Measurements from ENCODE around the gene SNX13. TPM values are rescaled to one million over a fixed set of nuclear protein-coding genes. Genes with fewer than 3 reads are reported as not detected.
A peak's percentile ranks its signal among the peaks of the same experiment; 100 is the strongest.
"Not testable (repeated sequence)": the region's sequence is repeated elsewhere in the genome, so short reads cannot be mapped to it uniquely, and the experiment has no call there.

Gene SNX13
- total RNA-seq, 1 donor from 2014 or later, result 78.0 TPM

DNA sequence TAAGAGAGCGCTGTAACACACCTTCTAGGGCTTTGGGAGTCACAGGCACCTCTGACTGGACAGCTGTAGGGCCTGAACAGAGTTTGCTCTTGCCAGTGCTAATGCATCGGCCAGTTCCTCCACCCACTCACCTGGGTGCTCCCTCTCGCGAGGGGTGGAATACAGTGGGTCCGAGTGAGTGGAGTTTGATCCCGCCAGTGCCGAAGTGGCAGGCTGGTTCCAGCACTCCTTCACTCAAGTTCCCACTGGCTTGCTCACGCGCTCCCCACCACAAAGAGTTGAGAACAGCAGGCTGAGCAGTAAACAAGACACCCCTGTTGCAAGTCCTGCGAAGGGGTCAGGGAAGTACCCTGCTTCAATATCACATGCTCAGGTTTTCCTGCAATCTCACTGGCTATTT lies 91.8 kb downstream of the SNX13 start:
- no peak for DNase-seq (ENCODE audit: low spot score)

DNA sequence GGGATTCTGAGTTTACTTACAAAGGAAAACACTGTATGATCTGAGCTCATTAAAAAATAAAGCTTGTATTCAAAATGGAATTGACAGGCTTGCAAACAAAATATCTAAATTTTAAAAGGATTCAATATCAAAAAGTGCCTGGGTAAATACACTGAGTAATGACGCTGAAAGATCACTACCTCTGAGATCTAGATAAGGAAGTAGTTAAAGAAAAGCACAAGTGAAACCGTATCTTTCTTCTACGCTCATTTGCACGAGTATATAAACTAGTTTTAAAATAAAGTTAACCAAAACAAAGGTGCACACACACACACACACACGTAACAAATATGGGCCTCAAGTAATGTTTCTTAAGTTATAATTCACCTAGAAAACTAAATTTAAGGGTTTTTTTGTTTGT lies 93.4 kb downstream of the SNX13 start:
- DNase-seq (ENCODE audit: low spot score), result no peak

GRCh38 chr7:17845197-17845547 lies 95.1 kb downstream of the SNX13 start:
- no peak for DNase-seq (ENCODE audit: low spot score)

- no peak for DNase-seq (ENCODE audit: low spot score)
These were observed 95.6 kb downstream of the SNX13 start for GRCh38 chr7:17844514-17845196.

DNA sequence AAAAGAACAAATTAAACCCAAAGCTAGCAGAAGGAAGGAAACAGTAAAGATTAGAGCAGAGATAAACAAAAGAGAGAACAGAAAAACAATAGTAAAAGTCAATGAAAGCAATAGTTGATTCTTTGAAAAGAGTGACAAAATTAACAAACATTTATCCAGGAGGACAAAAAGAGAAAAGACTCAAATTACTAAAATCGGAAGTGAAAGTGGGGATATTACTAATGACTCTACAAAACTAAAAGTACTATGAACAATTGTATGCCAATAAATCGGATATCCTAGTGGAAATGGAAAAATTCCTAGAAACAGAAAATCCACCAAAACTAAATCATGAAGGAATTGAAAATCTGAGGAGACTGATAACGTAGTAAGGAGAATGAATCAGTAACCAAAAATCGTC lies 96.3 kb downstream of the SNX13 start:
- no peak for DNase-seq (ENCODE audit: low spot score)

DNA sequence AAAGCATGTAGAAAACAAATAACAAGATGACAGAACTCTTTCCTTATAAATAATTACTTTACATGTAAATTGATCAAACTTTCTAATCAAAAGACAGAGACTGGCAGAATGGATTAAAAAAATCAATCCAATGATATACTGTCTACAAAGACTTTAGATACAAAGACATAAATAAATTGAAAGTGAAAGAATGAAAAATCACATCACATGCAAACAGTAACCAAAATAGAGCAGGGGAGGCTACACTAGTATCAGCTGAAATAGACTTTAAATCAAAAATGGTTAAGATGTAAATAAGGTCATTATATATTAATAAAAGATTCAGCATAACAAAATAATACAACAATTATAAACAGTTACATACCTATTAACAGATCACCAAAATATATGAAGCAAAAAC lies 97.3 kb downstream of the SNX13 start:
- DNase-seq (ENCODE audit: low spot score), result no peak

DNA sequence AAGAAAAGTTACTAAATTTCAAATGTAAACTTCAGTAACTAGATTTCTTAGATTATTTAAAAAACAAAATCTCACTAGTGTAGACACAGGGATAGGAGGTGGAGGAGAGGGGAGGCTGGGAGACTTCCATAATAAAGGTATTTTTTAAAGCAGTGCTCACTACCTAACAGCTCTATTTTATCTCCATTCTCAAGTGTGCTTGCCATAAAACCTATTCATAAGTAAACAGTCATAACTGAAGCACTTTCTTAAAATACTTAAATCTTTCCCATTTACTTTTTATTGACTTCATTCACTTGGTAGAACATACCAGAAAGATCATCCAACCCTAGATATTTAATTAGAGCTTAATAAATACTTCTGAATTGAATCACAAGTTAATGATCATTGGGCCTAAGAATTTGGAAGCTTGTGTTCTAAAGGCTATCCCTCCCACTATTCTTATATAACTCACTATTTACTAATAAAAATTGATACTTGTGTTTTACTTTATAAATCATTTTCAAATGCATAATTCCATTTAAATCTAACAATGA lies 107.4 kb downstream of the SNX13 start:
- no peak for DNase-seq (ENCODE audit: low spot score)

GRCh38 chr7:17832242-17832641 lies 108.1 kb downstream of the SNX13 start:
- no peak for DNase-seq (ENCODE audit: low spot score)

GRCh38 chr7:17830206-17830605 lies 110.1 kb downstream of the SNX13 start:
- peak; percentile 11 for DNase-seq (ENCODE audit: low spot score)

GRCh38 chr7:17829001-17829400 lies 111.3 kb downstream of the SNX13 start:
- no peak for DNase-seq (ENCODE audit: low spot score)

- no peak for DNase-seq (ENCODE audit: low spot score)
These were observed 117.6 kb downstream of the SNX13 start for GRCh38 chr7:17822547-17823173.

GRCh38 chr7:17816903-17817302 lies 123.4 kb downstream of the SNX13 start:
- no peak for DNase-seq (ENCODE audit: low spot score)

GRCh38 chr7:17815318-17815717 lies 125.0 kb downstream of the SNX13 start:
- no peak for DNase-seq (ENCODE audit: low spot score)

- no peak for DNase-seq (ENCODE audit: low spot score)
These were observed 126.2 kb downstream of the SNX13 start for GRCh38 chr7:17814058-17814457.

DNA sequence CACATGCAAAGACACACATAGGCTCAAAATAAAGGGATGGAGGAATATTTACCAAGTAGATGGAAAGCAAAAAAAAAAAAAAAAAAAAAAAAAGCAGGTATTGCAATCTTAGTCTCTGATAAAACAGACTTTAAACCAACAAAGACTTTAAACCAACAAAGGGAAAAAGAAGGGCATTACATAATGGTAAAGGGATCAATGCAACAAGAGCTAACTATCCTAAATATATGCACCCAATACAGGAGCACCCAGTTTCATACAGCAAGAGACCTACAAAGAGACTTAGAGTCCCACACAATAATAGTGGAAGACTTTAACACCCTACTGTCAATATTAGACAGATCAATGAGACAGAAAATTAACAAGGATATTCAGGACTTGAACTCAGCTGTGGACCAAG lies 131.1 kb downstream of the SNX13 start:
- DNase-seq (ENCODE audit: low spot score), result not testable (repeated sequence)

GRCh38 chr7:17807242-17807641 lies 133.1 kb downstream of the SNX13 start:
- DNase-seq (ENCODE audit: low spot score), result no peak

DNA sequence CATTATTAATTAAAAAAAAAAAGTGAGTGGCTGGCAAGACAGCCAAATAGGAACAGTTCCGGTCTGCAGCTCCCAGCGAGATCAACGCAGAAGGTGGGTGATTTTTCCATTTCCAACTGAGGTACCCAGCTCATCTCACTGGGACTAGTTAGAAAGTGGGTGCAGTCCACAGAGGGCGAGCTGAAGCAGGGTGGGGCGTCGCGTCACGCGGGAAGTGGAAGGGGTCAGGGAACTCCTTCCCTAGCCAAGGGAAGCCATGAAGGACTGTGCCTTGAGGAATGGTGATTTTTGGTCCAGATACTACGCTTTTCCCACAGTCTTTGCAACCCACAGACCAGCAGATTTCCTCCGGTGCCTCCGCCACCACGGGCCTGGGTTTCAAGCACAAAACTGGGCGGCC lies 133.7 kb downstream of the SNX13 start:
- DNase-seq (ENCODE audit: low spot score), result no peak

GRCh38 chr7:17802056-17802455 lies 138.2 kb downstream of the SNX13 start:
- no peak for DNase-seq (ENCODE audit: low spot score)

DNA sequence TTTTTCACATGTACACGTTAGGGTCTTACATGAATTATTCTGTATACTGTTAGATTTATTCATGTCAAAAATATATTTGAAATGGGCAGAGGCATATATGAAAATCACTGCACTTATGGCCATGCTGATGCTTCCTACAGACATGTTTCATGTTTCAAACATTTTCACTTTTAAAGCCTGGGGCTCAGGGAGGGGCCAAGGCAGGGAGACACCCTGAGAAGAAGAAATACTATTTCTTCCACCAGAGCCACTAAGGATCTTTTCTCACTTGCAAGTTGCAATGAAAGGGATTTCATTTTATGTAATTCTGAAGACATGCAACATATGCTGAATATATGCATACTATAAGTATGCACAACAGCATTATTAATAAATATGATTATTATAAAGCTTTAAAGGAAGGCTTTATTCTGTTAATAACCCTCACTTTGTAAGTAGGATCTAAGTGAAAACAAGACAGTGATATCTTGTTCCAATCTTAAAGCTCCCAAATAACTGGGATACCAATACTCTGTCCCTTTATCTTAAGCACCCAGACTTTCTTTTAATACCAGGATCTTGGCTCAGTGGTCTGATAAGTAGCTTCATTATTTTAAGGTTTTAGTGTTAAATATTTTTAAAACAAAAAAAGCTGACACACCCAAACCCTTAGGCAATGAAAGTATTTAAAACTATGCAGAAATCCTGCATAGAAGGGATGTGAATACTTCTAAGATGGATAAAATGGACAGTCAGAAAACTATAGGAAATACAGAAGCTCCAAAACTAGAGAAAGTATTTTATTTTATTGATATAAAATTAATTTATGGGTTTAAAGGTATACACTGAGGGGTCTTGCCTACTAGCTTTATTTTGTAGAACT lies 148.0 kb downstream of the SNX13 start:
- DNase-seq (ENCODE audit: low spot score), result peak; percentile 67

DNA sequence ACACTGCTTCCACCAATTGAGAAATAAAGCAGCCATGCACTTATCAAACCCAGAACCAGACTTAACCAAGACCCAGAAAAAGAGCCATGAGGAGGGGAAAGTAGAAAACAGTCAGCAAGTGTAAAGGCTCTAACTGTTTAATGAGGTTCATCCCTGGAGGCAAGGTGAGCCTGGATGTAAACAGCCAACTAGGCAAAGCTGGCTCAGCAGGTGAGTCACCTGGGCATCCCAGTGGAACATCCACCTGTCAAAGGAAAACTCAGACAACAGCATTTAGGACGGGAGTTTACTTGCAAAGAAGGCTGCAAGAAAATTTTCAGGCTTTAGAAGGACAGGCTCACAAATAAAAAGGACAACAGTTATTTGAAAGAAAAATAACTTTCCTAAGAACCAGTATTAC lies 153.0 kb downstream of the SNX13 start:
- DNase-seq (ENCODE audit: low spot score), result no peak

DNA sequence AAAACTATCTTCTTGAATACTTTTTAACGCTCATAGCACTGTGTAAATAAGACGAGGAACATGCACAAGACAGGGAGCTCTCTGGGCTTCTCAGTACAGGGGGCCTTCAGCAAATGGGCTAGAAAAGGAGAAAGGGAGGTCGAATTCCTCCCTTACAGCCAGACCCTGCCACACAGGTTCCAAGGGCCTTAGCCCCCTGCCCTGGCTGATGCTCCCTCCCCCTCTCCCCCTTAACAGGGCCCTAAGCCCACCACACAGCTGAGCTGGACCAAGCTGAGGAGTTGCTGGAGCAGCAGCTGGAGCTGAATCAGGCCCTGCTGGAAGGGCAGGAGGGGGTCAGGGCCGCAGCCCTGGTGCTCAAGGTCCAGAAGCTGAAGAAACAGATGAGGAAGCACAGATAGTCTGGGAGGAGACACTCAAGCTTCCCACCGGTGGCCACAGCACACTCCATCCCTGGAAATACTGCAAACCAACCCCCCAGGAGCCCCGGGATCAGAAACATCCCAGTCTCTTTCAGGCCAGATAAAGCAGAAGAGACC lies 153.9 kb downstream of the SNX13 start:
- DNase-seq (ENCODE audit: low spot score), result no peak

DNA sequence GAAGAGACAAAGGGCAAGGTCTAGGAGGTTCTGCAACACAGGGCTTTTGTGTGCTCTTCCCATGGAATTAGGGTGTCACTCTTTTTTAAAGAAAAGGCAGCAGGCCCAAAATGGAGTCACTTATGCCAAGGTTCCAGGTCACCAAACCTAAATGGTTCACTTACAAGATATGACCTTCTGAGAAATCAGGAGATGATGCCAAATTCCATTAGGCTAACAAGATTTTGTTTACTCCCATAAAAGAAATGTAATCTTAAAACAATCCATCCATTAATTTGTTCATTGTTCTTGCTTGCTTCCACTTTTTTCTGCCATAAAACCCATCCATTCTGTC lies 158.1 kb downstream of the SNX13 start:
- no peak for DNase-seq (ENCODE audit: low spot score)

Measured in umbilical cord (tissue), 2 donors.